22Rv1 (cell line): ENCODE results near the gene C1QC.

Source experiments
- H3K27ac ChIP-seq: fragments of 450-650 bp; 2 replicates; pipeline ENCODE4 v1.5.1; 2017
- ZFX ChIP-seq: fragments of 450-650 bp; IDR thresholded peaks from 2 replicates; pipeline ENCODE4 v1.6.1; 2017; ENCODE audit warnings: antibody characterized with exemption, borderline replicate concordance
- TF ChIP-seq, protein P1 (sequence below): fragments of 450-650 bp; IDR thresholded peaks from 2 replicates; pipeline ENCODE4 v1.5.1; 2017; ENCODE audit warnings: mild to moderate bottlenecking

C1QC gene

DNA sequence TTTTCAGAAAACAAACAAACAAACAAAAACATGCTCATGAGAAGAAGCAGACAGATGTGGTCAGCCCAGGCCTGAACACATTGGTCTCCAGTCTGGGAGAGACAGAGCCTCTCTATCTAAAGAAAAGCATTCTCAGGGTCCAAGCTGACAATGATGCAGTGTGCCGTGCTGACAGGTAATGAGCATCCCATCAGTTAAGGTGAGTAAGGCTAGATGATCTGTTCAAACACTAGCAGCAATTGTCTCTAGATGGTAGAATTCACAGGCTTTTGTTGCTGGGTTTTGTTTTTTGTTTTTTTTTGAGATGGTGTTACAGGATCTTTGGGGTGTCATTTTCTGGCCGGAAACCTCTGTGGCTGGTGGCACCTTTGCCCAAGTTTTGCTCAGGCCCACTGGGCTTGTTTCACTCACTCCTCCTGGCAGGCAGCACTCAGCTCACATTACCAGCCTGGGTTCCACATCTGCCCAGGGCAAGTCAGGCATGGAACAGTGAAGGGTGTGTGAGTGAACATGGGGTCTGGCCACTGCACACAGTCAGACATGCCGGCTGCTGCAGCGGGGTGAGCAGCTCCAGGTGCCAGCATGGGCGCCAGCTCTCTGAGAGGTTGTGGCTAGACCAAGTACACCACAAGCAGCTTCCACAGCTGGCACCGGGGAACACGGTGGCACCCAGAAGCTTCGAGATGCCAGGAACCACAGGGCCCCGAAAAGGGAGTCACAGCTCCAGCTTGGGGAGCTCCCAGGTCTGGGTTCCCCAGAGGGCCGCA is 9.6 kb upstream of the C1QC start:
- no peak overlapping the region for H3K27ac ChIP-seq
- TF ChIP-seq ZFX = no peak
- TF ChIP-seq, protein P1, sequence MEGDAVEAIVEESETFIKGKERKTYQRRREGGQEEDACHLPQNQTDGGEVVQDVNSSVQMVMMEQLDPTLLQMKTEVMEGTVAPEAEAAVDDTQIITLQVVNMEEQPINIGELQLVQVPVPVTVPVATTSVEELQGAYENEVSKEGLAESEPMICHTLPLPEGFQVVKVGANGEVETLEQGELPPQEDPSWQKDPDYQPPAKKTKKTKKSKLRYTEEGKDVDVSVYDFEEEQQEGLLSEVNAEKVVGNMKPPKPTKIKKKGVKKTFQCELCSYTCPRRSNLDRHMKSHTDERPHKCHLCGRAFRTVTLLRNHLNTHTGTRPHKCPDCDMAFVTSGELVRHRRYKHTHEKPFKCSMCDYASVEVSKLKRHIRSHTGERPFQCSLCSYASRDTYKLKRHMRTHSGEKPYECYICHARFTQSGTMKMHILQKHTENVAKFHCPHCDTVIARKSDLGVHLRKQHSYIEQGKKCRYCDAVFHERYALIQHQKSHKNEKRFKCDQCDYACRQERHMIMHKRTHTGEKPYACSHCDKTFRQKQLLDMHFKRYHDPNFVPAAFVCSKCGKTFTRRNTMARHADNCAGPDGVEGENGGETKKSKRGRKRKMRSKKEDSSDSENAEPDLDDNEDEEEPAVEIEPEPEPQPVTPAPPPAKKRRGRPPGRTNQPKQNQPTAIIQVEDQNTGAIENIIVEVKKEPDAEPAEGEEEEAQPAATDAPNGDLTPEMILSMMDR = no peak

DNA sequence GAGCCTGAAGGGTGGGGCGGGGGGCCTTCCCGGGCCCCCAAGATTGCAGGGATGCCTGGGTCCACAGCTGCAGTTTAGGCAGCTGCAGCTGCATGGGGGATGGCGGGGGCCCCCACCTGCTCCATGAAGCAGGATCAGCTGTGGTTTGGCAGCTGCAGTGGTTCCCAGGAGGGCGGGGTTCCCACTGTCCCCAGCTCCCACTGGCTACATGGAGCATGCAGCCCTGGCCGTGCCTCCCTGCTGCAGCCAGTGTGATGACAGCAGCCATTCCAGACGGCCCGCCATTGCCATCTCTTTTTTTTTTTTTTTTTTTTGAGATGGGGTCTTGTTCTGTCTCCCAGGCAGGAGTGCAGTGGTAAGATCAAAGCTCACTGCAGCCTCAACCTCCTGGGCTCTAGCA is 8.0 kb upstream of the C1QC start:
- TF ChIP-seq ZFX = no peak
- TF ChIP-seq, protein P1 = no peak
- H3K27ac ChIP-seq = no peak overlapping the region

DNA sequence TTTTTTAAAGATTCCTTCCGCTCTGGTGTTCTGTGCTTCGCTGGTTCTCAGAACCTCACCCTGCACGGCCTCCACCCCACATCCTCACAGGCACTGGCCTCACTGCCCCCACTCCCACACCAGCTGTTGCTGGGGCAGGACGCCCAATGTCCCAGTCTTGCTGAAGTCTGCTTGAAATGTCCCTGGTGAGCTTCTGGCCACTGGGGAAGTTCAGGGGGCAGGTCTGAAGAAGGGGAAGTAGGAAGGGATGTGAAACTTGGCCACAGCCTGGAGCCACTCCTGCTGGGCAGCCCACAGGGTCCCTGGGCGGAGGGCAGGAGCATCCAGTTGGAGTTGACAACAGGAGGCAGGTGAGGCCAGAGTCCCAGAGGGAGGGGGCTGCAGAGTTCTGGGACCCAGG is 7.1 kb upstream of the C1QC start, which contains the start of gene C1QA:
TSS of gene C1QA (plus strand) at position 276 of the 400 bp plus-strand sequence. CDS start 989 bp downstream, outside the sequence.
- H3K27ac ChIP-seq = no peak within 1 kb of the TSS
- TF ChIP-seq, protein P1 = no peak
- no peak for TF ChIP-seq ZFX

DNA sequence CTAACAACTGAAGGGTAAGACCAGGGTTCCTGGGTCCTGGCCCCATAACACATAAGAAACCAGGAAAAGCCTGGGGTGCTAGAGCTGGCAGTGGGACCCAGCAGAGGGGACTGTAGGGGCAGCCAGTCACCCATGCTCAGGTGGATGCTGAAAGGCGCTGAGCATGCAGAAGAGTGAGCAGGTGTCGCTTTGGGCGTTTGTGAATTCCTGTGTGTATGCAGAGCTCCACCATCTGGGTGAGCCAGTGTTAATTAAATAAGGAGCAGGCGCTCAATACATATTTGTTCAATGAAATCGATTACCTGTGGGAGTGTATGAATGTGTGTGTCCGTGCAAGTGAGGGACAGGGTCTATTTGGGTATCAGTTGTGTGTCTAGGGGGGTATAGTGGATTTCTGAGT is 6.5 kb upstream of the C1QC start:
- no peak overlapping the region for H3K27ac ChIP-seq

DNA sequence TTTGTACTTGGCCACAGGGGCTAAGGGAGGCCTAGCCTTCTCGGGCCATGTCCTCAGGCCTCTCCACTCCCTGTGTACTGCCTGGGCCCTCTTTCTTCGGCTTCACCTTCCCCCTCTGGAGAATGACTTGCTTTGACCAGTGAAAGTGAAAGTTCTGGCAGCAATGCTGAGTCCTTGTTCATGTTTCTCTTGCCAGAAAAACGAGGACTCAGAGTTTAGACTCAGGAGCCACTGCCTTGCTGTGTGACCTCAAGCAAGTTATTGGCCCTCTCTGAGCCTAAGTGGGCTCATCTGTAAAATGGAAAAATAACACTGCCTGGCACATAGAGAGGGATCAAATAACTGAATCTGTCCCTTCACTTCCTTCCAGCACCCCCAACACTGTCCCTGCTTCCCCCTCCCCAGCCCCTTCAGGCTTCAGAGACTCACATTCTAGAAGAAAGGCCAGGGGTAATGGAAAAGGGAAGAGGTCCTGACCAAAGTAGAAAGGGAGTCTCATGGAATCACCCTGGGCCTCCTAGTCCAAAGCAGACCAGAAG is 5.5 kb upstream of the C1QC start:
- no peak overlapping the region for H3K27ac ChIP-seq
- no peak for TF ChIP-seq ZFX
- TF ChIP-seq, protein P1 = no peak

More for the DNA sequence above, 6.5 kb upstream of the C1QC start:
- TF ChIP-seq, protein P1 = 0 out of 2 replicates have a peak, but pooled peaks have one; percentile 9
- no peak for TF ChIP-seq ZFX

DNA sequence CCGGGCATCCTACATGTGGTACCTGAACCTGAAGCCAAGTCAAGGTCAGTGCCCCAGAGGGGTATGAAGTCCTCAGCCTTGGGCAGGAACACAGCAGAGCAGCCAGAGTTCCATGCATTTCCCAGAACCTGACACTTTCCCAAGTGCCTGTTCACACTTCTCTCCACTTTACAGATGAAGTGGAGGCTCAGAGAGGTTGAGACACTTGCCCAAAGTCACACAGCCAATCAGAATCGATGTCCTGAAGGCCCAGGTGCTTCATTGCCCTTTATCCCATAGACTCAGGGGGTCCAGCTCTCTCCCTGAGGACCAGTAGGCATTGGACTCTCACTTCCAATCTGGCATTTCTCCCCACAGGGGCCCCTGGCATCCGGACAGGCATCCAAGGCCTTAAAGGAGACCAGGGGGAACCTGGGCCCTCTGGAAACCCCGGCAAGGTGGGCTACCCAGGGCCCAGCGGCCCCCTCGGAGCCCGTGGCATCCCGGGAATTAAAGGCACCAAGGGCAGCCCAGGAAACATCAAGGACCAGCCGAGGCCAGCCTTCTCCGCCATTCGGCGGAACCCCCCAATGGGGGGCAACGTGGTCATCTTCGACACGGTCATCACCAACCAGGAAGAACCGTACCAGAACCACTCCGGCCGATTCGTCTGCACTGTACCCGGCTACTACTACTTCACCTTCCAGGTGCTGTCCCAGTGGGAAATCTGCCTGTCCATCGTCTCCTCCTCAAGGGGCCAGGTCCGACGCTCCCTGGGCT is 4.8 kb upstream of the C1QC start:
- H3K27ac ChIP-seq = no peak overlapping the region
- TF ChIP-seq, protein P1 = no peak
- TF ChIP-seq ZFX = no peak
